Astrocyte (in vitro differentiated cells and primary cell): ENCODE measurements around the gene ASB14.

Experiments used
- EZH2 ChIP-seq: IDR thresholded peaks from 2 replicates; pipeline ENCODE4 v1.6.1; 2012; ENCODE audit warnings: mild to moderate bottlenecking, low read length, inconsistent platforms; ENCODE audit not compliant: insufficient read depth
- TF ChIP-seq, protein P1 (sequence below): IDR thresholded peaks from 2 replicates; pipeline ENCODE4 v1.5.1; 2011; ENCODE audit warnings: low read depth, mild to moderate bottlenecking, inconsistent platforms, low read length, moderate library complexity; ENCODE audit not compliant: insufficient read depth

DNA sequence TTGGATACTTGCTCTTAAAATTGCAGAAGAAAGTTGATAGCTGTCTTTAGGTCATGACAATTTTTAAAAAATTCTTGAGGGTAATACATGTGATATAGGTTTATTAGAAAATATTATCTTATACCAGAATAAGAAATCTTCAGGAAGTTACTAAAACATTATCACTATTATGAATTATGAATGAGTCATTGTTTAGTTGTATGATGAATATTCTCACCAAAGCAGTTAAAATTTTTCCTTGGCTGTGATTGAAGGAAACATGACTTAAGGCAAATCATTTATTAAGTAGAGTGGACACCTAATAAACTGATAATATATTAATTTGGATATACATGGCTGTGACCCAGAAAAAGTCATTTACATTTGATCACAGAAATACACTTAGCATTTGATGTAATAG, 34.8 kb downstream of the ASB14 start:
- TF ChIP-seq, protein P1, sequence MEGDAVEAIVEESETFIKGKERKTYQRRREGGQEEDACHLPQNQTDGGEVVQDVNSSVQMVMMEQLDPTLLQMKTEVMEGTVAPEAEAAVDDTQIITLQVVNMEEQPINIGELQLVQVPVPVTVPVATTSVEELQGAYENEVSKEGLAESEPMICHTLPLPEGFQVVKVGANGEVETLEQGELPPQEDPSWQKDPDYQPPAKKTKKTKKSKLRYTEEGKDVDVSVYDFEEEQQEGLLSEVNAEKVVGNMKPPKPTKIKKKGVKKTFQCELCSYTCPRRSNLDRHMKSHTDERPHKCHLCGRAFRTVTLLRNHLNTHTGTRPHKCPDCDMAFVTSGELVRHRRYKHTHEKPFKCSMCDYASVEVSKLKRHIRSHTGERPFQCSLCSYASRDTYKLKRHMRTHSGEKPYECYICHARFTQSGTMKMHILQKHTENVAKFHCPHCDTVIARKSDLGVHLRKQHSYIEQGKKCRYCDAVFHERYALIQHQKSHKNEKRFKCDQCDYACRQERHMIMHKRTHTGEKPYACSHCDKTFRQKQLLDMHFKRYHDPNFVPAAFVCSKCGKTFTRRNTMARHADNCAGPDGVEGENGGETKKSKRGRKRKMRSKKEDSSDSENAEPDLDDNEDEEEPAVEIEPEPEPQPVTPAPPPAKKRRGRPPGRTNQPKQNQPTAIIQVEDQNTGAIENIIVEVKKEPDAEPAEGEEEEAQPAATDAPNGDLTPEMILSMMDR: no peak
- no peak for TF ChIP-seq EZH2
